Neural progenitor cell (in vitro differentiated cells): ENCODE data around the gene WDR88.

Experiments used
- EZH2 ChIP-seq: fragments of 200-600 bp; sonication (generic); IDR thresholded peaks from 2 replicates; pipeline ENCODE4 v1.6.1; 2017; ENCODE audit warnings: antibody characterized with exemption, mild to moderate bottlenecking, moderate library complexity
- EZH2phosphoT487 ChIP-seq: fragments of 200-600 bp; sonication (generic); IDR thresholded peaks from 2 replicates; pipeline ENCODE4 v1.6.1; 2017; ENCODE audit warnings: antibody characterized with exemption

- TF ChIP-seq EZH2 = no peak
- no peak for TF ChIP-seq EZH2phosphoT487
These were observed 2.0 kb upstream of the WDR88 start for GRCh38 chr19:33129901-33130300.
